ENCODE measurements around the gene LTB4R. TPM values are rescaled to one million over a fixed set of nuclear protein-coding genes. Genes with fewer than 3 reads are reported as not detected.

Gene LTB4R
- total and polyA plus RNA-seq, 4 donors: 0.86 to 5.0 (median 2.5) TPM

GRCh38 chr14:24316597-24316950 is 5.3 kb downstream of the LTB4R start:
- H3K4me1 ChIP-seq (ENCODE audit: control insufficient read depth in 4 of 4, insufficient read depth in 4 of 4, low read length in 3 of 4): peaks cover 4 to 14% (median 8%) of the 10 kb centered on the region in 4 donors
- WGBS: 71% methylated on average over 18 of the region's 18 CpGs
- no peak for DNase-seq (ENCODE audit: low spot score)

DNA sequence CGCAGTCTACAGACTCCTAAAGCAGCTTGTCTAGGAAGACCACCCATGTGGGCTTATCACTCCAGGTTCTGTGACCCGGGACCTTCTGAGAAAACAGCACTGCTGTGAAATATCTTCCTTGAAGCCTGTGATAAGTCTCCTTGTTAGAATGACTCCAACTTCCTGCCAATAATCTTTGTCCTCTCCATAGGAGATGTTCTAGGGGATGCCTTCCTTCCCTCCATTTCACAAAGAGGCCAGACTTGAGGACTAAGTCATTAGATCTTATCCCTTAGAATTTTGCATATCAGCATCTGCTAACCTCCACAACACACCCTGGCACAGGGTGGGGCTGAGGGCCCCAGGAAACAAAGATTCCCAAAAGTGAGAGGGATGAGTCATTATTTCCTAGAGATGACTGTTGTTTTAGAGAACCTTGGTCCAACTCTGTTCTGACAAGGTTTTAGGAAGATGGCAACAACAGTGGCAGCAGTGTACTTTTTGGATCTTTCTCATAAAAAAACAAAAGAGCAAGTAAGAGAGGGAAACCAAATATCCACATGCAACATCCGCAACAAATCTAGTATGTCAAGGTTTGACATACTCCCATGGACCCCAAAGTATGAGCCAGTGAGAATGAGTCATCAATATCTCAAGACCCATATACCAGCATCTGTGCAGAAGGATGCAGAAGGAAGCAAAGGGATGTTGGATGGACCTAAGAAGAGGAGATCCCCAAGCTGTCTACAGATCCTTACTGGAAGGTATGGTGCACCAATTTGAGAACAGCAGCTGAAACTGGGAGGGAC is 6.0 kb downstream of the LTB4R start:
- TF ChIP-seq RAD21 (IDR thresholded peaks at IDR 0.05) (no peak), JUND (IDR thresholded peaks at IDR 0.05) (peak in 1 of 2 donors; percentile 29), FOXA1 (IDR thresholded peaks at IDR 0.05) (no peak), NR2F2 (IDR thresholded peaks at IDR 0.05) (no peak)
- Histone ChIP-seq H3K27ac (ENCODE audit: low read depth in 1 of 2, low read length in 2 of 2) (no peak overlapping the region), H3K4me1 (ENCODE audit: control insufficient read depth in 4 of 4, insufficient read depth in 4 of 4, low read length in 3 of 4) (peaks cover 3 to 6% (median 5%) of the 10 kb centered on the region in 4 donors), H3K9ac (ENCODE audit: low read depth in 1 of 2, low read length in 2 of 2) (no peak overlapping the region), H3K27me3 (ENCODE audit: control insufficient read depth in 4 of 4, insufficient read depth in 4 of 4, low read length in 3 of 4) (no peaks in the 10 kb centered on the region), H3K36me3 (ENCODE audit: control insufficient read depth in 4 of 4, insufficient read depth in 3 of 4, low read depth in 1 of 4, low read length in 3 of 4) (no peaks in the 10 kb centered on the region), H3K4me3 (ENCODE audit: low read depth in 1 of 3, low read length in 3 of 3) (no peak overlapping the region), H3K9me3 (ENCODE audit: control insufficient read depth in 4 of 4, low read length in 3 of 4) (no peaks in the 10 kb centered on the region)
- DNase-seq (ENCODE audit: low spot score): no peak
- WGBS: 82% methylated on average over 3 of the region's 3 CpGs

More at GRCh38 chr14:24316597-24316950, 5.3 kb downstream of the LTB4R start:
- H3K9me3 ChIP-seq (ENCODE audit: control insufficient read depth in 4 of 4, low read length in 3 of 4): no peaks in the 10 kb centered on the region
- no peaks in the 10 kb centered on the region for H3K27me3 ChIP-seq (ENCODE audit: control insufficient read depth in 4 of 4, insufficient read depth in 4 of 4, low read length in 3 of 4)
- no peak for TF ChIP-seq YY1 (IDR thresholded peaks at IDR 0.05)
- no peak for TF ChIP-seq HNF4G (IDR thresholded peaks at IDR 0.05)
- TF ChIP-seq RAD21 (IDR thresholded peaks at IDR 0.05): no peak
- no peak for TF ChIP-seq HNF4A (conservative IDR thresholded peaks at IDR 0.05)
- TF ChIP-seq GABPA (IDR thresholded peaks at IDR 0.05 in 1 of 2, conservative IDR thresholded peaks at IDR 0.05 in 1 of 2): no peak
- TF ChIP-seq RXRA (IDR thresholded peaks at IDR 0.05): no peak
- TF ChIP-seq NR2F2 (IDR thresholded peaks at IDR 0.05): no peak
- TF ChIP-seq FOXA2 (IDR thresholded peaks at IDR 0.05): no peak
- TF ChIP-seq FOXA1 (IDR thresholded peaks at IDR 0.05): no peak
- no peak for TF ChIP-seq ZBTB33 (IDR thresholded peaks at IDR 0.05)
- TF ChIP-seq, protein P1, sequence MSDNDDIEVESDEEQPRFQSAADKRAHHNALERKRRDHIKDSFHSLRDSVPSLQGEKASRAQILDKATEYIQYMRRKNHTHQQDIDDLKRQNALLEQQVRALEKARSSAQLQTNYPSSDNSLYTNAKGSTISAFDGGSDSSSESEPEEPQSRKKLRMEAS (IDR thresholded peaks at IDR 0.05): no peak
- no peak for TF ChIP-seq ATF3 (IDR thresholded peaks at IDR 0.05)
- TF ChIP-seq, protein P2, sequence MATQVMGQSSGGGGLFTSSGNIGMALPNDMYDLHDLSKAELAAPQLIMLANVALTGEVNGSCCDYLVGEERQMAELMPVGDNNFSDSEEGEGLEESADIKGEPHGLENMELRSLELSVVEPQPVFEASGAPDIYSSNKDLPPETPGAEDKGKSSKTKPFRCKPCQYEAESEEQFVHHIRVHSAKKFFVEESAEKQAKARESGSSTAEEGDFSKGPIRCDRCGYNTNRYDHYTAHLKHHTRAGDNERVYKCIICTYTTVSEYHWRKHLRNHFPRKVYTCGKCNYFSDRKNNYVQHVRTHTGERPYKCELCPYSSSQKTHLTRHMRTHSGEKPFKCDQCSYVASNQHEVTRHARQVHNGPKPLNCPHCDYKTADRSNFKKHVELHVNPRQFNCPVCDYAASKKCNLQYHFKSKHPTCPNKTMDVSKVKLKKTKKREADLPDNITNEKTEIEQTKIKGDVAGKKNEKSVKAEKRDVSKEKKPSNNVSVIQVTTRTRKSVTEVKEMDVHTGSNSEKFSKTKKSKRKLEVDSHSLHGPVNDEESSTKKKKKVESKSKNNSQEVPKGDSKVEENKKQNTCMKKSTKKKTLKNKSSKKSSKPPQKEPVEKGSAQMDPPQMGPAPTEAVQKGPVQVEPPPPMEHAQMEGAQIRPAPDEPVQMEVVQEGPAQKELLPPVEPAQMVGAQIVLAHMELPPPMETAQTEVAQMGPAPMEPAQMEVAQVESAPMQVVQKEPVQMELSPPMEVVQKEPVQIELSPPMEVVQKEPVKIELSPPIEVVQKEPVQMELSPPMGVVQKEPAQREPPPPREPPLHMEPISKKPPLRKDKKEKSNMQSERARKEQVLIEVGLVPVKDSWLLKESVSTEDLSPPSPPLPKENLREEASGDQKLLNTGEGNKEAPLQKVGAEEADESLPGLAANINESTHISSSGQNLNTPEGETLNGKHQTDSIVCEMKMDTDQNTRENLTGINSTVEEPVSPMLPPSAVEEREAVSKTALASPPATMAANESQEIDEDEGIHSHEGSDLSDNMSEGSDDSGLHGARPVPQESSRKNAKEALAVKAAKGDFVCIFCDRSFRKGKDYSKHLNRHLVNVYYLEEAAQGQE (IDR thresholded peaks at IDR 0.05): no peak
- TF ChIP-seq EGR1 (IDR thresholded peaks at IDR 0.05; ENCODE audit: low read depth in 2 of 2): no peak
- no peak for TF ChIP-seq JUND (IDR thresholded peaks at IDR 0.05)
- TF ChIP-seq SP1 (IDR thresholded peaks at IDR 0.05): no peak
- TF ChIP-seq TAF1 (conservative IDR thresholded peaks at IDR 0.05): no peak
- H3K4me3 ChIP-seq (ENCODE audit: low read depth in 1 of 3, low read length in 3 of 3): no peak overlapping the region
- no peaks in the 10 kb centered on the region for H3K36me3 ChIP-seq (ENCODE audit: control insufficient read depth in 4 of 4, insufficient read depth in 3 of 4, low read depth in 1 of 4, low read length in 3 of 4)
- H3K27ac ChIP-seq (ENCODE audit: low read depth in 1 of 2, low read length in 2 of 2): no peak overlapping the region
- H3K9ac ChIP-seq (ENCODE audit: low read depth in 1 of 2, low read length in 2 of 2): no peak overlapping the region
